ENCODE results near the gene PRELID1. TPM values are rescaled to one million over a fixed set of nuclear protein-coding genes. Genes with fewer than 3 reads are reported as not detected.

Gene PRELID1
- total and polyA plus RNA-seq, 4 donors, result 43.3 to 236 (median 133) TPM

DNA sequence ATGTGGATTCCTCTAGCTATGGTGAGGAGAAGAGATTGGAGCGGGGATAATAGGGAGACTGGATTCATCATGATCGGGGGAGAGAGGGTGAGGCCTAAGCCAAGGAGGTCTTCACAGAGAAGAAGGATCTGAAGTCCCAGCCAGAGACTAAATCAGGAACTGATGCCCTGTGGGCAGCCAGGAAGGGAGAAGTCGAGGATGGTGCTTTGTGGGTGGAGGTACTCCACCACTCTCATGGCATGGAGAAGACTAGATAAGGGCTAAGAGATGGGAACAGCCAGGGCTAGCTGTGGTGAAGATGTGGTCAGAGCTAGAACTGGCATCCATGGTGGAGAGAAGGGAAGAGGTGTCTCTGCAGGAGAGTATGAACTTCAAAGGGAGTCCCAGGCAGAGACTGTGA lies 51.1 kb downstream of the PRELID1 start:
- peaks cover 0 to 2% (median 0%) of the 10 kb centered on the region in 3 donors for H3K27me3 ChIP-seq (ENCODE audit: control insufficient read depth in 3 of 3, insufficient read depth in 3 of 3, low read length in 2 of 3)
- peaks cover 4 to 18% (median 11%) of the 10 kb centered on the region in 5 donors for H3K4me1 ChIP-seq (ENCODE audit: control insufficient read depth in 5 of 5, insufficient read depth in 5 of 5, low read length in 5 of 5)
- H3K27ac ChIP-seq (ENCODE audit: low read depth in 1 of 2, low read length in 1 of 2), result no peak overlapping the region
- peaks cover 0 to 5% (median 0%) of the 10 kb centered on the region in 4 donors for H3K36me3 ChIP-seq (ENCODE audit: control insufficient read depth in 4 of 4, insufficient read depth in 4 of 4, low read length in 4 of 4)
- H3K4me3 ChIP-seq, result no peak overlapping the region
- no peak for DNase-seq
- no peaks in the 10 kb centered on the region for H3K9me3 ChIP-seq (ENCODE audit: control insufficient read depth in 4 of 4, insufficient read depth in 3 of 4, low read length in 3 of 4)
- TF ChIP-seq, protein P1, sequence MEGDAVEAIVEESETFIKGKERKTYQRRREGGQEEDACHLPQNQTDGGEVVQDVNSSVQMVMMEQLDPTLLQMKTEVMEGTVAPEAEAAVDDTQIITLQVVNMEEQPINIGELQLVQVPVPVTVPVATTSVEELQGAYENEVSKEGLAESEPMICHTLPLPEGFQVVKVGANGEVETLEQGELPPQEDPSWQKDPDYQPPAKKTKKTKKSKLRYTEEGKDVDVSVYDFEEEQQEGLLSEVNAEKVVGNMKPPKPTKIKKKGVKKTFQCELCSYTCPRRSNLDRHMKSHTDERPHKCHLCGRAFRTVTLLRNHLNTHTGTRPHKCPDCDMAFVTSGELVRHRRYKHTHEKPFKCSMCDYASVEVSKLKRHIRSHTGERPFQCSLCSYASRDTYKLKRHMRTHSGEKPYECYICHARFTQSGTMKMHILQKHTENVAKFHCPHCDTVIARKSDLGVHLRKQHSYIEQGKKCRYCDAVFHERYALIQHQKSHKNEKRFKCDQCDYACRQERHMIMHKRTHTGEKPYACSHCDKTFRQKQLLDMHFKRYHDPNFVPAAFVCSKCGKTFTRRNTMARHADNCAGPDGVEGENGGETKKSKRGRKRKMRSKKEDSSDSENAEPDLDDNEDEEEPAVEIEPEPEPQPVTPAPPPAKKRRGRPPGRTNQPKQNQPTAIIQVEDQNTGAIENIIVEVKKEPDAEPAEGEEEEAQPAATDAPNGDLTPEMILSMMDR (IDR thresholded peaks at IDR 0.05; ENCODE audit: control extremely low read depth, extremely low read depth), result no peak
- 64 to 79% methylated on average over 3 of the region's 3 CpGs for WGBS, 2 donors
- no peak overlapping the region for H3K9ac ChIP-seq (ENCODE audit: insufficient read depth in 1 of 2, low read length in 2 of 2)
- no peak for ATAC-seq (ENCODE audit: insufficient read depth, low FRiP score)

DNA sequence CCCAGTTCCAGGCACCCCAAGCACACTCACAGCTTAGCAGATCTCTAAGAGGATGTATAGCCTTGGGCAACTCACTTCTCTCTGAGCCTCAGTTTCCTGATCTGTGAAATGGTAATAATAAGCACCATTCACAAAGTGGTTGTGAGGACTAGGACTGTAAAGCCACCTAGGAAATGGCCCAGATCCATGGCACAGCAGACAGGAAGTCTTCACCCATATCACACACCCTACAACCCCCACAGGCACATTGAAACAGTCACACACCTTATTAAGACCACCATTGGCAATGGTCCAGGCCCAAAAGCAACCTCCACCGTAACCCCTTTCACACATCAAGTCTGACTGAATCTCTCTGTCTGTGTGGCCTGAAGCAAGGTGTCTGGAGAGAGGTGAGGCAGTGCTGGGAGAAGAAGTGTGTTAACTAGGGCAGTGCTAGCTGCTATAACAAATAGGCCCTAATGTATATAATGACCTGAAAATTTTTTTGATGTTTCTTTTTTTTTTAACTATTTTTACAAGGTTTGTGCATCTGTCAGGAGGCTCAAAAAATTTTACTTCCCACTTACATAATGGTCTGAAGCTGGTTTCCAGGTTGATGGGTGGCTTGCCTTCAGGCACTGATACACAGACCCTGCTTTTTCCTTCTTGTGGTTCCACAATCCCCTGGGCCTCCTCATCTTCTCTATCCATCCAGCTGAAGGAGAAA lies 51.7 kb downstream of the PRELID1 start:
- Histone ChIP-seq H3K9me3 (ENCODE audit: control insufficient read depth in 4 of 4, insufficient read depth in 3 of 4, low read length in 3 of 4) (no peaks in the 10 kb centered on the region), H3K4me3 (no peak overlapping the region), H3K9ac (ENCODE audit: insufficient read depth in 1 of 2, low read length in 2 of 2) (no peak overlapping the region), H3K27me3 (ENCODE audit: control insufficient read depth in 3 of 3, insufficient read depth in 3 of 3, low read length in 2 of 3) (peaks cover 0 to 2% (median 0%) of the 10 kb centered on the region in 3 donors), H3K4me1 (ENCODE audit: control insufficient read depth in 5 of 5, insufficient read depth in 5 of 5, low read length in 5 of 5) (peaks cover 3 to 12% (median 5%) of the 10 kb centered on the region in 5 donors), H3K27ac (ENCODE audit: low read depth in 1 of 2, low read length in 1 of 2) (no peak overlapping the region), H3K36me3 (ENCODE audit: control insufficient read depth in 4 of 4, insufficient read depth in 4 of 4, low read length in 4 of 4) (no peaks in the 10 kb centered on the region)
- DNase-seq, result no peak
- TF ChIP-seq, protein P1 (IDR thresholded peaks at IDR 0.05; ENCODE audit: control extremely low read depth, extremely low read depth), result no peak
- no peak for ATAC-seq (ENCODE audit: insufficient read depth, low FRiP score)
- WGBS, 2 donors, result 91 to 93% methylated on average over 1 of the region's 1 CpG

DNA sequence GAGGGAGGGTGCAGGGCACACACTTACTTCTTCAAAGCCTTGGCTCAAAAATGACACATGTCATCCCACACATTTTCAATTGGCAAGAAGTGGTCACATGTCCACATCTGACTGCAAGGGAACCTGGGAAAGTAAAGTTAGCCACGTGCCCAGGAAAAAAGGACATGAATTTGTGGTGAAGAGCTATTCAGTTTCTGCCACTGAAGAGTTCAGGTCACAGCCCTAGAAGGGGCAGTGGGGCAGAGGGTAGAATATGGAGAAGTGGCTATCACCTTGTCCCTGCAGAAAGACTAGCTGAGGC lies 52.2 kb downstream of the PRELID1 start:
- no peaks in the 10 kb centered on the region for H3K9me3 ChIP-seq (ENCODE audit: control insufficient read depth in 4 of 4, insufficient read depth in 3 of 4, low read length in 3 of 4)
- WGBS, 2 donors, result 4 to 6% methylated on average over 1 of the region's 1 CpG
- H3K36me3 ChIP-seq (ENCODE audit: control insufficient read depth in 4 of 4, insufficient read depth in 4 of 4, low read length in 4 of 4), result no peaks in the 10 kb centered on the region
- ATAC-seq (ENCODE audit: insufficient read depth, low FRiP score) (no peak), DNase-seq (no peak)
- H3K27me3 ChIP-seq (ENCODE audit: control insufficient read depth in 3 of 3, insufficient read depth in 3 of 3, low read length in 2 of 3), result peaks cover 0 to 2% (median 0%) of the 10 kb centered on the region in 3 donors
- no peak overlapping the region for H3K4me3 ChIP-seq
- peaks cover 0 to 7% (median 3%) of the 10 kb centered on the region in 5 donors for H3K4me1 ChIP-seq (ENCODE audit: control insufficient read depth in 5 of 5, insufficient read depth in 5 of 5, low read length in 5 of 5)
- no peak overlapping the region for H3K9ac ChIP-seq (ENCODE audit: insufficient read depth in 1 of 2, low read length in 2 of 2)
- no peak overlapping the region for H3K27ac ChIP-seq (ENCODE audit: low read depth in 1 of 2, low read length in 1 of 2)
- TF ChIP-seq, protein P1 (IDR thresholded peaks at IDR 0.05; ENCODE audit: control extremely low read depth, extremely low read depth), result no peak

Other genes with a start within 250 kb of the PRELID1 start
- gene FGFR4, start 216.9 kb upstream of the PRELID1 start, total RNA-seq, result 100 to 1,000 TPM in 1 of 2 donors, 10 to 100 TPM in 1; 52.0 to 106 TPM
- gene FGFR4, start 216.9 kb upstream of the PRELID1 start, polyA plus RNA-seq, result 10 to 100 TPM; 20.9 to 35.7 TPM
- gene NSD1, start 170.0 kb upstream of the PRELID1 start, total RNA-seq, result 10 to 100 TPM; 74.3 to 81.7 TPM
- gene NSD1, start 170.0 kb upstream of the PRELID1 start, polyA plus RNA-seq, result 10 to 100 TPM in 1 of 2 donors, 1 to 10 TPM in 1; 8.0 to 12.1 TPM
- gene RAB24, start 80 bp upstream of the PRELID1 start, total RNA-seq, result 10 to 100 TPM; 25.9 to 29.5 TPM
- 10 to 100 TPM; 55.4 to 76.6 TPM for gene RAB24, start 80 bp upstream of the PRELID1 start, polyA plus RNA-seq
- 1 to 10 TPM; 7.4 to 8.4 TPM for gene MXD3, start 8.1 kb downstream of the PRELID1 start, total RNA-seq
- gene MXD3, start 8.1 kb downstream of the PRELID1 start, polyA plus RNA-seq, result 10 to 100 TPM; 17.5 to 29.0 TPM
- 100 to 1,000 TPM; 179 to 183 TPM for gene LMAN2, start 47.9 kb downstream of the PRELID1 start, total RNA-seq
- gene LMAN2, start 47.9 kb downstream of the PRELID1 start, polyA plus RNA-seq, result 100 to 1,000 TPM; 101 to 316 TPM
- 10 to 100 TPM in 1 of 2 donors, 1 to 10 TPM in 1; 9.3 to 28.8 TPM for gene RGS14, start 54.1 kb downstream of the PRELID1 start, total RNA-seq
- 10 to 100 TPM; 17.3 to 32.8 TPM for gene RGS14, start 54.1 kb downstream of the PRELID1 start, polyA plus RNA-seq
- gene SLC34A1, start 80.6 kb downstream of the PRELID1 start, total RNA-seq, result not detected
- gene SLC34A1, start 80.6 kb downstream of the PRELID1 start, polyA plus RNA-seq, result under 1 TPM in 1 of 2 donors, not detected in 1; 0.02 TPM
- not detected for gene PFN3, start 96.9 kb downstream of the PRELID1 start, total RNA-seq
- gene PFN3, start 96.9 kb downstream of the PRELID1 start, polyA plus RNA-seq, result not detected
- gene F12, start 105.8 kb downstream of the PRELID1 start, total RNA-seq, result 1 to 10 TPM in 1 of 2 donors, not detected in 1; 1.4 TPM
- 1 to 10 TPM; 1.3 to 1.7 TPM for gene F12, start 105.8 kb downstream of the PRELID1 start, polyA plus RNA-seq
- 10 to 100 TPM; 22.4 to 58.1 TPM for gene GRK6, start 122.9 kb downstream of the PRELID1 start, total RNA-seq
- gene GRK6, start 122.9 kb downstream of the PRELID1 start, polyA plus RNA-seq, result 10 to 100 TPM; 20.7 to 68.0 TPM
- 1 to 10 TPM; 2.9 to 7.2 TPM for gene PRR7, start 143.0 kb downstream of the PRELID1 start, total RNA-seq
- gene PRR7, start 143.0 kb downstream of the PRELID1 start, polyA plus RNA-seq, result 1 to 10 TPM; 1.9 to 5.0 TPM
- gene DBN1, start 169.8 kb downstream of the PRELID1 start, total RNA-seq, result 10 to 100 TPM; 36.5 to 38.3 TPM
- gene DBN1, start 169.8 kb downstream of the PRELID1 start, polyA plus RNA-seq, result 10 to 100 TPM; 18.7 to 24.1 TPM
- 100 to 1,000 TPM in 1 of 2 donors, 10 to 100 TPM in 1; 49.2 to 124 TPM for gene PDLIM7, start 193.8 kb downstream of the PRELID1 start, total RNA-seq
- 100 to 1,000 TPM in 1 of 2 donors, 10 to 100 TPM in 1; 65.5 to 102 TPM for gene PDLIM7, start 193.8 kb downstream of the PRELID1 start, polyA plus RNA-seq
- gene DOK3, start 206.0 kb downstream of the PRELID1 start, total RNA-seq, result 10 to 100 TPM; 15.6 to 73.5 TPM
- 100 to 1,000 TPM in 1 of 2 donors, 10 to 100 TPM in 1; 22.0 to 146 TPM for gene DOK3, start 206.0 kb downstream of the PRELID1 start, polyA plus RNA-seq
- 10 to 100 TPM; 64.9 to 82.4 TPM for gene DDX41, start 213.2 kb downstream of the PRELID1 start, total RNA-seq
- 100 to 1,000 TPM in 1 of 2 donors, 10 to 100 TPM in 1; 63.2 to 110 TPM for gene DDX41, start 213.2 kb downstream of the PRELID1 start, polyA plus RNA-seq